B cell (primary cell): ENCODE measurements around the gene NOS1.

ENCODE experiments used
- EZH2 ChIP-seq: IDR thresholded peaks from 2 replicates; pipeline ENCODE4 v1.6.1; 2012; ENCODE audit warnings: borderline replicate concordance, low read depth, mild to moderate bottlenecking, moderate library complexity, low read length; ENCODE audit not compliant: insufficient read depth, poor library complexity, severe bottlenecking
- TF ChIP-seq, protein P1 (sequence below): fragments of 200-600 bp; IDR thresholded peaks from one replicate; pipeline ENCODE4 v1.8.0; 2022; ENCODE audit warnings: antibody characterized with exemption, mild to moderate bottlenecking

DNA sequence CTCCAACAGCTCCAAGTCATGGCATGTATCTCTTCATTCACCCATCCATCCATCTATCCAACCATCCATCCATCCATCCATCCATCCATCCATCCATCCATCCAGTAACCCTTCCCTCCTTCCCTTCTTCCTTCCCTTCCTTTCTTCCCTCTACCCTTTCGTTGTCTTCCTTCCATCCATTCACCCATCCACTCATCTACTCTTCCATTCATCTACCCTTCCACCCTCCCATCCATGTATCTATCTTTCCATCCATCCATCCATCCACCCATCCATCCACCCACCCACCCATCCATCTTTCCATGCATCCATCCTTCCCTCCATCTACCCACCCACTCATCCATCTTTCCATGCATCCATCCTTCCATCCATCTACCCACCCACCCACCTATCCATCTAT lies 117.9 kb downstream of the NOS1 start:
- no peak for TF ChIP-seq EZH2
- TF ChIP-seq, protein P1, sequence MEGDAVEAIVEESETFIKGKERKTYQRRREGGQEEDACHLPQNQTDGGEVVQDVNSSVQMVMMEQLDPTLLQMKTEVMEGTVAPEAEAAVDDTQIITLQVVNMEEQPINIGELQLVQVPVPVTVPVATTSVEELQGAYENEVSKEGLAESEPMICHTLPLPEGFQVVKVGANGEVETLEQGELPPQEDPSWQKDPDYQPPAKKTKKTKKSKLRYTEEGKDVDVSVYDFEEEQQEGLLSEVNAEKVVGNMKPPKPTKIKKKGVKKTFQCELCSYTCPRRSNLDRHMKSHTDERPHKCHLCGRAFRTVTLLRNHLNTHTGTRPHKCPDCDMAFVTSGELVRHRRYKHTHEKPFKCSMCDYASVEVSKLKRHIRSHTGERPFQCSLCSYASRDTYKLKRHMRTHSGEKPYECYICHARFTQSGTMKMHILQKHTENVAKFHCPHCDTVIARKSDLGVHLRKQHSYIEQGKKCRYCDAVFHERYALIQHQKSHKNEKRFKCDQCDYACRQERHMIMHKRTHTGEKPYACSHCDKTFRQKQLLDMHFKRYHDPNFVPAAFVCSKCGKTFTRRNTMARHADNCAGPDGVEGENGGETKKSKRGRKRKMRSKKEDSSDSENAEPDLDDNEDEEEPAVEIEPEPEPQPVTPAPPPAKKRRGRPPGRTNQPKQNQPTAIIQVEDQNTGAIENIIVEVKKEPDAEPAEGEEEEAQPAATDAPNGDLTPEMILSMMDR = no peak
